NCI-H1417 (cell line): ENCODE measurements around the gene CMTM6.
"Not testable (repeated sequence)": the region's sequence is repeated elsewhere in the genome, so short reads cannot be mapped to it uniquely, and the experiment has no call there.

Experiments used
- DNase-seq, 3 experiments: peaks; one replicate each; lab custom pipeline; 2025; lab: John Stamatoyannopoulos, UW

CMTM6 gene

GRCh38 chr3:32447865-32448400, 54.7 kb downstream of the CMTM6 start:
- no peak for DNase-seq

- DNase-seq = no peak
Measured at GRCh38 chr3:32443478-32443877, 59.2 kb downstream of the CMTM6 start.

- no peak for DNase-seq
Measured at GRCh38 chr3:32442766-32443165, 59.9 kb downstream of the CMTM6 start.

GRCh38 chr3:32440611-32441350, 61.9 kb downstream of the CMTM6 start:
- no peak for DNase-seq

- DNase-seq = not testable (repeated sequence)
Measured at GRCh38 chr3:32439421-32439820, 63.2 kb downstream of the CMTM6 start.

- DNase-seq = no peak
Measured at GRCh38 chr3:32438596-32439344, 63.9 kb downstream of the CMTM6 start.

GRCh38 chr3:32437896-32438295, 64.8 kb downstream of the CMTM6 start:
- DNase-seq = no peak

- DNase-seq = no peak
Measured at GRCh38 chr3:32436816-32437189, 65.8 kb downstream of the CMTM6 start.

- no peak for DNase-seq
Measured at GRCh38 chr3:32435911-32436815, 66.5 kb downstream of the CMTM6 start.

GRCh38 chr3:32434206-32434605, 68.4 kb downstream of the CMTM6 start:
- DNase-seq = no peak

GRCh38 chr3:32432711-32433530, 69.7 kb downstream of the CMTM6 start:
- no peak for DNase-seq

GRCh38 chr3:32432045-32432710, 70.5 kb downstream of the CMTM6 start:
- no peak for DNase-seq

GRCh38 chr3:32431481-32431880, 71.2 kb downstream of the CMTM6 start:
- no peak for DNase-seq
